Measurements from ENCODE around the gene RAD18.

GRCh38 chr3:8967553-8967952 lies 4.3 kb upstream of the RAD18 start:
- no peak for TF ChIP-seq CTCF (conservative IDR thresholded peaks at IDR 0.05; ENCODE audit: low read depth, low read length)
- no peak for TF ChIP-seq EZH2phosphoT487 (IDR thresholded peaks at IDR 0.05; ENCODE audit: borderline replicate concordance, low read length)

Measured in PC-3 (cell line).